Measurements from ENCODE around the gene ESAM.

Gene ESAM

DNA sequence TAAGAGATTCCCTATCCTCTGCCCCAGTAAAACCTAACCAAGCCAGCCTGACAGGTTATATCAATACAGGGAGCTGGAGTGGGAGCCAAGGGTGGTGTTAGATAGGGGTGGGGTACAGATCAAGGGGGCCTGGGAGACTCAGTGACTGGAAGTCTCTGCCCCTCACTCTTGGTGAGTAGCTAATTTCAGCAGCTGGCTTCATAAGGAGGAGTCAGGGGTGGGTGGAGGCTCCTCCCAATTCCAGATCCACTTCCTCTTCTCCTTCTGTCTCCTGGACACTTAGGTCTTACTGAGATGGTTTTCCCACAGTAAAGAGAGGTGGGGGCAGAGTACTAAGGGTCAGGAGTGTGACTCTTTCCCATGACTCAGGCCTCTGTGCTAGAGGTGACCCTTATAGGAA is 8.9 kb downstream of the ESAM start:
- ATAC-seq (no peak), DNase-seq (no peak)

DNA sequence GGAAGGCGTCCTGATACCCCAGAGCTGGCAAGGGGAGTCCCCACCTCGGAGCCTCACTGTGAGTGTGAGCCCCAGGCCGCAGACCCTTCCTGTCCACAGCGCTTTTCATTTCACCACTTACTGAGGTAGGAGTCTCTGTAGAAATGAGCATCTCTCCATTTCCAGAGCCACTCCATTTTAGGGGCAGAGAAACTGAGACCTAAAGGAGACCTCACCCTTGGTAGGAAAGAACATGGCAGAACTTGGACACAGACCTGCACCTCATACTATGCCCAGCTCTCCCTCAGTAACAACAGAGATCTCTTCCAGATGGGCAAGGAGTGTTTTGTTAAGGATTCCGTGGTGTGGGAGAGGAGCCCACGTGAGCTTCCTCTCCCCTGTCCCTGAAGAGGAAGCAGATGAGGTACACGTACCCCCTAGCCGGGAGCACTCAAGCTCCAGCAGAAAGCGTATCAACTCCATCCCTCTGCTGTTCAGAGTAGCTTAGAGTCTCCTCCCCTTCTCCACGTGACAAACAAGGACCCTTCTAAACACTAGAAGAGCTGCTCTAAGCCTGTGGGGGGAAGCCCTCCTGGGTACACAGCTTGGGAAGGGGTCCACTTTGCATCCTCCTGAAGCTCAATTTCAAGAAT is 9.5 kb downstream of the ESAM start:
- DNase-seq: no peak
- ATAC-seq: no peak

DNA sequence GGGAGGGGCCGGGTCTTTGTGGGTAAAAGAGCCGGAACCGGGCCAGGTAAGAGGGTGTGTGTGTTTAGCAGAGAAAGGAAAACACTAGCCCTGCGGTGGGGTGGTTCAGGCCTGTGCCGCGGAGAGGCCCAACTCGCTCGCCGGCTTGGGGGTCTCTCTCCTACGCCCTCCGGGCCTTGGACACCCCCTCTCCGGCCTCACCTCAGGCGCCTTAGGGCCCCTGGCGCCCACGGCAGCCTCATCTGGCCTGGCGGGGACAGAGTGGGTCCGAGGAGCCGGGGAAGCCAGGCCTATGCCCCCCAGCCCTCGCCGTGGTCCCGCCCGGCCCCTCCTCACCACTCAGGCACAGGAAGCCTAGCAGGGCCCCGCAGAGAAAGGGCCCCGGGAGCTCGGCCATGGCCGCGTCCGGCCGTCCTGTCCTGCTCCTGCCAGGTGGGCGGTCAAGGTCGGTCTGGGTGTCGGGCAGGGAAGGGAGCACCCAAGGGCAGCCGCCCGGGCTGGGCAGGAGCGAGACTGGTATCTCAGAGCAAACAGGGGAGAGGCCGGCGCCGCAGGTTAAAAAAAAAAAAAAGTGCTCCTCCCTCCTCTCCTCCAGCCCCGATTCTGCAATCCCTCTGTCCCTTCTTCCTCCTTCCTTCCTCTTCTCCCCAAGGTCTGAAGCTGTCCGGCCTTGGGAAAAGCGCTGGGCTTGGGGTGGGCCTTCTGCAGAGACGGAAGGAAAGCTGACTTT is 10.2 kb downstream of the ESAM start, which contains the start of gene VSIG2:
Gene VSIG2 (minus strand): TSS at position 515 of the 730 bp plus-strand sequence. CDS start 118 bp downstream, at position 397.
- no peak for ATAC-seq
- DNase-seq: no peak

DNA sequence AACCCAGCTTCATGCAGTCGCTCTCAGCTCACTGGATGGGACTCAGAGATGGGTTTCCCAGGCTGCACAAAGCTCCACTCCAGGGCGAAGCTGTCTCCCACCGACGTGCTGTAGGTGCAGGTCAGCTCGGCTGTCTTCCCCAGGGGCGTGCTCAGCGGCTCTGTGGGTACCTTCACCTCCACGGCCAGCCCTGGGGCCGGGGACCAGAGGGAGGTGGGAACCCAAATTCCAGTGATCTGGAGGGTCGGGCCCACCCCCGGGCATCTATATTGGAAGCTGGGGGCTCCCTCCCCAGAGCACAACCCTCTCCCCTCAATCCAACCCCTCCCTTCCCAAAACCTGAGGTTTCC is 10.7 kb downstream of the ESAM start:
- DNase-seq: no peak
- no peak for ATAC-seq

DNA sequence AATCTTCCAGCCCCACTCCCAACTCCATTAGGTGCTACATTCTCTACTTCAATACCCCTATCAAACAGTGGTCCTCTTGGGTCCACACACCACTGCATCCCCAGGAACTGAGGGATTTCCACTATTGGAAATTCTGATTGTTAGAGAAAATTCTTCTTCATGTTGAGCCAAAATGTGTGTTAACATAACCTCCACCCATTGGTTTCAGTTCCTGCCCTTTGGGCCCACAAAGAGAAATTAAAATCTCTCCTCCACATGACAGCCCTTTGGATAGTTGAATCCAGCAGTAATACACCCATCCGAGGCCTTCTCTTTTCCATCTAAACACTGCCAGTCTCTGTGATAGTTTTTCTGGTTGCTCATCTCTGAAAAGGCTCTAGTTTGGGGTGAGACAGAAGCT is 12.2 kb downstream of the ESAM start:
- ATAC-seq (no peak), DNase-seq (no peak)

DNA sequence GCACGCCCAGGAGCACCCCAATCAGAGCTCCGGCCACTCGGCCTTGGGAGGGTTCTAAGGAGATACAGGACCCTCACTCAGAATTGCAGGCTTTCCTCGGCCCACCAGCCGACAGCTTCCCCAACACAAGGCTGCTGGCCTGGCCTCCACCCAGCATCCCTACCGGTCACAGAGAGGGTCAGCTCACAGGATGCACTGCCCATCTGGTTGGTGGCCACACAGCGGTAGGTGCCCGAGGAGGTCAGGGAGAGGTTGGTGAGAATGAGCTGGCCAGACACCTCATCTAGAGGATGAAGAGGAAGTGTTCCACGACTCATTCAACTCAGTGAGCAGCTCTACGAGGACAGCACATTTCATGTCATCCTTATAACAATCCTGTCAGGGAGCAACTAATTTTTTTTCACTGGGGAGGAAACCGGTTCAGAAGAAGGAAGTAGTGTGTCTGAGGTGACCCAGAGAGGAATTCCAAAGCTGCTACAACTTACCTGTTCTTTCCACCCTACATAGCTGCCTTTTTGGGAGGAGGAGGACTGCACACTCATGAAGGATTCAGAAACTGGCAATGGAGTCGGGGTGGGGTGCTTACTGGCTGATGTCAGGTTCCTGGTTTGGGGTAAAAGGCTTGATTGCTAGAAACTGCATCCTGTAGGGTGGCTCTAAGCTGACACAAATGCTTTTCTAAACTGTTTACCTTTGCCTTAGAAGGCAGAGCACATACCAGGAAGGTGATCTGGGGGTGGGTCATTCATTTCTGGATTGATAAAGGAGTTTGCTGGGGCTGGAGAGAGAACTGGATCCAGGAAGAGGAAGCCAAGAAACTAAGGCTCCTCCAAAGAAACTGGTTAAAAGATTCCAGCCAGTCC is 13.4 kb downstream of the ESAM start:
- no peak for ATAC-seq
- no peak for DNase-seq

DNA sequence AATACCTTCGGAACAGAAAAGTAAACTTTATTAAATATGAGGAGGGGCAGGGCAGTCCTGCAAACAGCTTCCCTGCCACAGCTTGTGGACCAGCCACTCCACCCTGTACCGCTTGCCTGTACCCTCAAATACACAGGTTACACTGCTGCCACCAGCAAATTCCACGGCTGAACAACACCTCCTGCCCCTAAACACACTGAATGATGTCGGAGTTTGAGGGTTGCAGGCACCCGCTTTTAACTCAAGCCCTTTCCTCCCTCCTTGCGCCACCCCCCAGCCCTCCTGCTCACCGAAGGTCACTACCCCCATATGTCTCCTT is 14.0 kb downstream of the ESAM start:
- no peak for DNase-seq
- no peak for ATAC-seq

DNA sequence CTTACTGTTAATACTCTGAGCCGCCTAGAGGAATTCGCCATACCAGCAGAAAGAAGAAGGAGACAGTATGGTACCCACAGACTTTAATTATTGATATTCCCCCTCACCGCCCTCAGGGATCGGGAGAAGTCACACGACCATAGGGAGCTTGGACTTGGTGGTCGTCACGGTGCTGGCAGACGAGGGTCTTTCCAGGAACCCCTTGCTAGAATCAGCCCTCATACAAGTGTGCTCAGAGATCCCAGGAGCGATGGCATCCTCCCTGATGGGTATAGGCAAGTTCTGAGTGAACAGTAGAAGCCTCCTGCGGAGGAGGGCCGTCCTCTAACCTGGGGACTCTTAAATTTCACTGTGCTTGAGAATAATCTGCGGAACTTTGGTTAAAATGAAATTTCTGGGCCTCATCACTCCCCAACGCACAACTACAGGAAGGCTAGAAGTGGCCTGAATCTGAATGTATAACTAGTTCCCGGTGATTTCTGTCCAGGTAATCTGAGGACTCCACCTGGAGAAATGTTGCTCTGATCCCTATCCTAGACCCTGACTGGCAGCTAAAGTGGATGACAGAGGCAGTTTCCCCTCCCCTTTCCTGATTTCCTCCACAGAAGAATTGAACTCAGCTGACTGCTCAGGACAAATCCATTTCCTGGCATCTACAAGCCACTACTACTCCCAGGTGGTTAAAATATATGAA is 14.5 kb downstream of the ESAM start:
- ATAC-seq (no peak), DNase-seq (no peak)

DNA sequence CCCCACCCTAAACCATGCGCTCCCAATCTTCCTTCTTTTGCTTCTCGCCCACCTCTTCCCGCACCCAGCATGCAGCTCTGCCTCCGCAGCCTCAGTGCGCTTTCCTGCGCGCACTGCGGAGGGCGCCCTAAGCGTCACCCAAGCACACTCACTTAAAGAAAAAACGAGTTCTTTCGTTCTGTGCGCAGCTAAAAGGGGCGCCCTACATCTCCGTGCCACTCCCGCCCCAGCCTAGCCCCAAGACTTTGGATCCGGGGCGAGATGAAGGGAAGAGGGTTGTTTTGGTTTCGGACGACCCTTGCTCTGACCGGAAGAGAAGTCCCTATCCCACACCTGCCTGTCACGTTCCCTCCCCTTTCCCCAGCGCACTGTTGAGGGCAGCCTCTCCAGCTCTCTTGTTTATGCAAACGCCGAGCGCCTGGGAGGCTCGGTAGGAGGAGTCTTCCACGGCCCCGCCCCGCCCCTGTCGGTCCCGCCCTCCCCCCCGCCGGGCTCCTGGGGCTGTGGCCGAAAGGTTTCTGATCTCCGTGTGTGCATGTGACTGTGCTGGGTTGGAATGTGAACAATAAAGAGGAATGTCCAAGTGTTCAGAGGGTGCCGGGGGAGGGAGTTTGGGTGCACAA is 15.4 kb downstream of the ESAM start:
- peak; percentile 81 for DNase-seq
- peak; percentile 84 for ATAC-seq

DNA sequence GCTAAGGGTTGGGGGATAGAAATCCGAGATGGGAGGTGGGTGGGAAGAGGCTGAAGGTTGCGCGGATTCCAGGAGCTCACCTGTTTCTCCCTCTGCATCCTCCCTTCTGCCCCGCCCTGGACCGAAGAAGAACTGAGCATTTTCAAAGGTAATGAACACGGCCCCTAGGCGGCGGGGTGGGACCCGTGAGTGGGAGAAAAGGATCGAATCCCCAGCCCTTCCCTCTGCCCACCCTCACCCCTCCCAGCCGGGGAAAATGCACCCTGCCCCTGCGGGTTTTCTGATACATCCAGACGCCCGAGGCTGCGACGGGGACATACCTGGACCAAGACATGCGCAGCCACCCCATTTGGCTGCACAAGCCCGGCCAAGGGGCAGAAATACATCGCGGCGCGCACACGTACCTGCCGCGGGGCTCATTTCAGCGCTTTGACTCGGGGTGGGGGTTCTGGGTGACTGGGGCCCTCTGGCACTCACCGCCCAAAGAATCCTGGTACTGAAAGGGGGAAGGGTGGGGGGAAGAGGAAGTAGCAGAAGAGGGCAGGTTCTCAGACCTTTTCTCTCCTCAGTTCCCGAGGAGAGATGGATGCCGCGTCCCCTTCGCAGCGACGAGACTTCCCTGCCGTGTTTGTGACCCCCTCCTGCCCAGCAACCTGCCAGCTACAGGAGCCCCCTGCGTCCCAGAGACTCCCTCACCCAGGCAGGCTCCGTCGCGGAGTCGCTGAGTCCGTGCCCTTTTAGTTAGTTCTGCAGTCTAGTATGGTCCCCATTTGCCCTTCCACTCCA is 16.1 kb downstream of the ESAM start:
- ATAC-seq (peak; percentile 28), DNase-seq (peak; percentile 57)

DNA sequence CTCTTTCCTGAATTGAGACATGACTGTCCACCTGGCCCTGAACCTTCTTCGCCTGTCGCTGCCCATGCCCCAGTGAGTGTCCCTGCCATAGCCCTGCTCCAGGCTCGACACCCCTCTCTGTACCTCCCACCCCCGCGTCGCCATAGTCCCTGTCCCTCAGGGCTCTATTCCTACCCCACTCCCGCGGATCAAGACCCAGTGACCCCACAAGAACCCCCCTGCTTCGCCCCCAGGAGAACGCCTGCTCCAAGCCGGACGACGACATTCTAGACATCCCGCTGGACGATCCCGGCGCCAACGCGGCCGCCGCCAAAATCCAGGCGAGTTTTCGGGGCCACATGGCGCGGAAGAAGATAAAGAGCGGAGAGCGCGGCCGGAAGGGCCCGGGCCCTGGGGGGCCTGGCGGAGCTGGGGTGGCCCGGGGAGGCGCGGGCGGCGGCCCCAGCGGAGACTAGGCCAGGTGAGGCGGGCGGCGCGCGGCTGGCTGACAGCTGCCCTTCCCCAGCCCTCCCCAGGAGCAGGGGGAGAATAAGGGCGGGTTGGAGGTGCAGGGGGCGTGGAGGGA is 16.7 kb downstream of the ESAM start:
- DNase-seq (no peak), ATAC-seq (no peak)

DNA sequence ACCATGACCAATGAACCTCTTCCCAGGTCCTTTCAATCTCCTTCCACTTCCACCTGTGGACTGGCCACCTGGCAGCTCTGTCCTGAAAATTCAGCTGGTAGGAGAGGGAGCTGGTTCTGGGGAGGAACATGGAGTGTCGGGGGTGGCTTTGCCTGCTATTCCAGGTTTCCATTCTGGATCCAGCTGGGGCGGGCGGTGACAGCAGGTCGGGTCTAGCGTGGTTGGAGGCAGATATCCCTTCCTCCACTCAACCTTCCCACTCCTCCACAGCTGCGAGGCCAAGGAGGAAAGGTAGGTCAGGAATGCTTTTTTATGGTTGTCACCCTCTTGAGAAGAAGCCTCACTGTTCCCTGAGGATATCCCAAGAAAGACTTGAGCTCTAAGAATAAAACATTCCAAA is 19.0 kb downstream of the ESAM start:
- DNase-seq: no peak
- ATAC-seq: no peak

DNA sequence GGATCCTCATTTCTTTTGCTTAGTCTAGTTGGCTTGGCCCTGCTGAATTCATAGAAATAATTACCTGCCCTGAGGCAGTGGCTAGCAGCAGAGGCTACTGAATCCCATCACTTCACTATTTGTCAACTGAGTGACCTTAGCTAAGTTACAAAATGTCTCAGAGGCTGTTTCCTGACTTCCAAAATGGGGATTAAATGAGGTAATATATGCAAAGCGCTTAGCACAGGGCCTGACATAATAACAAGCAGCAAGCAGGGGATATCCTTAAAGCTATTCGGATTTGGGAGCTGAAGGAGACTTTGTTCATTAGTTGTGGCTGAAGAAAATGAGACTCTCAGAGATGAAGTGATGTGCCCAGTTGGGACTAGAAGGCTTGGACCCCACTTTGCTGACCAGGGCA is 19.5 kb downstream of the ESAM start:
- no peak for DNase-seq

DNA sequence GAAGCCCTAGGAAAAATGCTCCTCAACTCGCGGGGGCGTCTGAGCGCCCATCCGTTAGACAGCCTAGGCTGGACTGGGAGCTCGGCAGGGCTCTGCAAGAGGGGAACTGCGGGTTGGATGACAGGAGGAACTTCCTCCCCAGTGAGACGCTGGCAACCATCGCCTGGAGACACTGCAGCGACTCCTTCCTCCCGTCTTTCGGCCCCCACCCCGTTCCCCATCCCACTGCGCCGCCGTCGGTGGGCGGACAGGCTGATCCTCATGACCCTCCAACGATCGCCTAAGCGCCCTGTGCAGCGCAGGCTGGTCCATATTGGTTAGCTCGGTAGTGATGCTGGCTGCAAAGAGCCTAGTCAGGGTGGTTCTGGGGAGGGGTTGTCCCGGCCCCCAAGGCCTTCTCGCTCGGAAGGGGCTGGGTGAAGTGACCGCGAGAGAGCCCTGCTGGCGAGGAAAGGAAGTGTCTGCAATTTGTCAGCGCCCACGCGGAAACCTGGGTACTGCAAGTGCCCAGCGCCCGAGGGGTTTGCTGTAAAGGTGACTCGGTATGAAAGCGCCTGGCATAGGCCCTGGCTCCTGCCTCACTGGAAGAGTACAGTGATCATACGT is 21.7 kb downstream of the ESAM start:
- ATAC-seq: peak; percentile 48
- DNase-seq: peak; percentile 70

More for the DNA sequence above, 19.5 kb downstream of the ESAM start:
- ATAC-seq: no peak

DNA sequence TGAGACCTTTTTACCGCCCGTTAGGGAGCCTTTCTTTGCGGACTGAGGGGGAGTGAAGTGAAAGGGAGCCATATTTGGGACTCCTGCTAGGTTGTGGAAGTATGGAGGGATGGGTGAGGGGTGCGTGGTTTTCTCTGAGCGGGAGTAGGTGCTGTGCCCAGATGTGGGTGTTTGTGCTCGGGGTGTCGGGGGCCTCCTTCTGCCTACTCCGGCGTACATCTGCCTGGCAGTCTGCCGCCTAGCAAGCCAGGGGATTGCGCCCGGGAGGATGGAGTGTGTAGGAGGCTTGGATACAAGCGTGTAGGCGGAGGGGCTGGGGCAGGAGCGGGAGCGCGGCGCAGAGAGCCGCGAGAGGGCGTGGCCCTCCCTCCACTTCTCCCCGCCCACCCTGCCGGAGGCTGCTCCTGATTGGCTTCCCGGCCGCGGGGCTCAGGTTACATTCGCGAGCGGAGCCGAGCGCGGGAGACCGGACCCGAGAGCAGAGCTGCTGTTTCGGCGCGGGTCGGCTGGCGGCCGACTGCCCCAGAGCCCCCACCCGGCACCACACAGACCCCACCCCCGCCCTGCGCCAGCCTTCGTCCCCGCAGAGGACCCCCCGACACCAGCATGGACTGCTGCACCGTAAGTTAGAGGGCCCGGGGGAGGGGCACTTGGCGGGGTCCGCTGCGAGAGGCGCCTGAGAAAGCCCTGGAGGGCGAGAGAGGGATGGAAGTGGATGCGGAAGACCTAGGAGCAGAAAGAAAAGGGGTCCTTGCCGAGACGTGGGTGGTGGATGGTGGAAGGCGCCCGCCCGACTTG is 22.4 kb downstream of the ESAM start, which contains the start of gene NRGN:
Gene NRGN (plus strand): TSS at position 464 of the 798 bp plus-strand sequence. CDS start 143 bp downstream, at position 607.
- ATAC-seq: peak; percentile 90
- DNase-seq: peak; percentile 89

DNA sequence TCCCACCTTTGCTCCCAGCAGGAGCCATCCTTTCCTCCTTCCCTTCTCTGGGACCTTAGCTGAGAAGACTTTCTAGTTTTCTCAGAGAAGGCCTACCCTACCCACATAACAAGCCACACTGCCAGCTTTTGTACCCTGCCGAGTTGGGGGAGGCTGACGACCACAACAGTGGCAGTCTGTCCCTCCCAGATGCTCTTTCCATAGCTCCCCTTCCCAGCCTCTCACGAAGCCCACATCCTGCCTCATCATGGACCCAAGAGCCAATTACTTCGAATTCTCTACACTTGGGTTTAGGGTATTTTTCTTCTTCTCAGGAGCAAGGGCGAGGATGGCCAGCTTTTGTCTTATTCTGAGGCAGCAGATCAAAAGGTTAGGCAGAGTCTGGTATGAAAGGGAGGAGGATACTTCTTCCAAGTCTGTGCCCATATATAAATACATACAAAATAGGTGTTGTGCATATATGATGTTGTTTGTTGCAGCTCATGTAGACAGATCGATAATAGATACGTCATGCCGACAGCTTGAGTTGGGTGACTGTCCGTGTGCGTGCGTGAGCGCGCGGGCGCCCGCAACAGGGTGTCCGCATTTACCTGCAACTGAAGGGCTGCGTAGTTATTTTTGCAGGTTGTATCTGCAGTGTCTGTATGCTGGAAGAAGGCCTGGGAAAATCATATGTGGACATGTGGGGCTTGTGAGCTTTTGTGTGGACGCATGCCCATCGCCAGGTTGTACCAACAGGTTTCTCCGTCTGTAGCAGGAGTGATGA is 23.2 kb downstream of the ESAM start:
- DNase-seq (no peak), ATAC-seq (no peak)

DNA sequence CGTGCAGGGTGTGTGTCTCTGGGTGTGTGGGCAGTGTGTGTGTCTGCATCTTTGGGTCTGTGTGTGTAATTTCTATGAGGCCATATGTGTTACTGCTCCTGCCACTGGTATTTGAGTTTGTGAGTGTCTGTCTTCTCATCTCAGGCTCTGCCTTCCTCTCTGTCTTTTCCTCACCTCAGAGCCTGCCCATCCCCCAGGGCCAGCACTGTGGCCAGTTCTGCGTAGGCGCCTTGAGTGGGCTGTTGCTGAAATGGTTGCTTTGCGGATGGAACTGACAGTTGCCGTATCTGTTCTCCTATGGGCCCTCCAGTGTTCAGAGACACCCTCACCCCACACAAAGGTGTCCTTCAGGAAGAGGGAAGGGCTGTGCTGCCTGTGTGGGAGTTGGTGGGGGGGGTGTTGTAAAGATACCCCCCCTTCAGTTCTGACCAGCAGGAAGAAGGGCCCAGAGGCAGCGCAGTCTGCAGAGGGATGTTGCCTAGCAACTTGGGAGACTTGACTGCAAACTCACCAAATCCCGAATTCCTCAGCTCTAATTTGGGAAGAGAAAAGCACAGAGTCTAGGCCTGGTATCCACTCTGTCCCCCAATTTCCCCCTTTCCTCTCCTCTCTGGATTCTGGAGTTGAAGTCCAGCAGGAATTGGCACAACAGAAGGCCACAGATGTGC is 24.3 kb downstream of the ESAM start:
- ATAC-seq (no peak), DNase-seq (no peak)

DNA sequence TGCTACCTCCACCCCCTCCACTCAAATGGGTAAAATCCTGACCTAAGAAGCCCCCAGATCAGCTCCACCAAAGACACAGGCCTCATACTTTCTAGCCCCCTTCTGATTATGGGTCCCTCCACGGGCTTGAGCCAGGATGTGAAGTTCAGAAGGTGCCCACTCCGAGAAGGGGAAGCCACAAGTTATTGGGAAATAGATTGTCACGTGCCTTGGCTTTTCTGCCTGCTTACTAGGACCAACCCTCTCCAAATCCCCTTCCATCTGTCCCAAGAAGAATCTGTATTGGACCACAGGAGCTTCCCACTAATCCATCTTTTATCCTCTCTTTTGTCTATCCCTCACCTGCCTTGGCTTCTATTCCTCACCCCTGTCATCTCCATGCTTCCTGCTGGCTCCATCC is 25.4 kb downstream of the ESAM start:
- no peak for DNase-seq
- ATAC-seq: no peak
